Medulla oblongata (tissue), 1 donor: ENCODE measurements around the gene SNAPC4.
"Not testable (repeated sequence)": the region's sequence is repeated elsewhere in the genome, so short reads cannot be mapped to it uniquely, and the experiment has no call there.

ENCODE experiments used
- DNase-seq: peaks from one replicate; pipeline ENCODE4 v3.0.0-alpha.2; 2015; ENCODE audit errors: extremely low spot score

The SNAPC4 gene

GRCh38 chr9:136410500-136411287 is 10.7 kb upstream of the SNAPC4 start, which contains the start of the genes ENTR1 and PMPCA:
ENTR1 (minus strand) TSS chr9:136410614; CDS start chr9:136410397, 217 bp downstream.
PMPCA (plus strand) TSS chr9:136410658; CDS start chr9:136410669, 11 bp downstream.
- peak; percentile 93 for DNase-seq

- peak; percentile 32 for DNase-seq
Observed at GRCh38 chr9:136409557-136410455, 9.8 kb upstream of the SNAPC4 start.

- no peak for DNase-seq
Observed at GRCh38 chr9:136407911-136408310, 7.9 kb upstream of the SNAPC4 start.

DNA sequence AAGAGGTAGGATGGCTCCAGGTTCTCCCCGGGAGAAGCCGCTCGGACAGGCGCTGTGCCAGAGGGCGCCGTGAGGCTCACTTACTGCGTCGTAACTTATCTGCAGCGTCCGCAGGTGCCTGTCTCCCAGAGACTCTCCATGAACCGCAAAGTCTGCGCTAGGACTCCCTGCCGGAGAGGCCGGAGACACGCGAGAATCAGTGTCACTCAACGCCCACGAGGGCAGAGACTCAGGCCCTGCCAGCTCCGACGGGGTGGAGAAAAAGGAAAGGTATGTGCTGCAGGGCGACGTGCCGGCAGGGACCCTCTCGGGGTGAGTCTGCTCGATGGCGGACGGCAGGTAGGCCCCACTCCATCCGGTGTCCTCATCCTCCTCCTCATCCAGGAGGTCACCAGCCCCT is 7.1 kb upstream of the SNAPC4 start:
- not testable (repeated sequence) for DNase-seq

DNA sequence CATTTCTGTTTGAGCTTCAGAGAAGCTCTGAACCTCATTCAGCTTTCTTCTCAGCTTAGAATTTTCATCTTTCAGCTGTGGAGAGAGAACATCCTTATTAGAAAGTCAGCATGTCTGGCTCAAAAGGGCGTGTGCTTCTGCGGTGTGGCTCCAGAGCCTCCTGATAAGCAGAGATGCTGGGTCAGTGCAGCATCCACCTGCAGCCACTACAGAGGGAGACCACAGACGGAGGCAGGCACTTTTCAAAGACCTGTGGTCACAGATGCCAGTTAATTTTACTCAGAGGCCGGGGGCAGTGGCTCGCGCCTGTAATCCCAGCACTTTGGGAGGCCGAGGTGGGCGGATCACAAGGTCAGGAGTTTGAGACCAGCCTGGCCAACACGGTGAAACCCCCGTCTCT is 5.9 kb upstream of the SNAPC4 start:
- DNase-seq: not testable (repeated sequence)

DNA sequence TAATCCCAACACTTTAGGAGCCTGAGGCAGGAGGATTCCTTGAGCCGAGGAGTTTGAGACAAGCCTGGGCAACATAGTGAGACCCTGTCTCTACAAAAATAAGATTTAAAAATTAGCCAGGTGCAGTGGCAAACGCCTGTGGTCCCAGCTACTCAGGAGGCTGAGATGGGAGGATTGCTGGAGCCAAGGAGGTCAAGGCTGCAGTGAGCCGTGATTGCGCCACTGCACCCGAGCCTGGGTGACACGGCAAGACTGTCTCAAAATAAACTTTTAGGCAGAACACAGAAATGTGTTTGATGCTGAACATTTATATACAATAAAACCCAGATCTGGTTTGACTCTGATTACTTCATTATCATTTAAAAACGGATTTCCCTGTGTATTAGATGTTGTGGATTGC is 5.5 kb upstream of the SNAPC4 start:
- no peak for DNase-seq

DNA sequence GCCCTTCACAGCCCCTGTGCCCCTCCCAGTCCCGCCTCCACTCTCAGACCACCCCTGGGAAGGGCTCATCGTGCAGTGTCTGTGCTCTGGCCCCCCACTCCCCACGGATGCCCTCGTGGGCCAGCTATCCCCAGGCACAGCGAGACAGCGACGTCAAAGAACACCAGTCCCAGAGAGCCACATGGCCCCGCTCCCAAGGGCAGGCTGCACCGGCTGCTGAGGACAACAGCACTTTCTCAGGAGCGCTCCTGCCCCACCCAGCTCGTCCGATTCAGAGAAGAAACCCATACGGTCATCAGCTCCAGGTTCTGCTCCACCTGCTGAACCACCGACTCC is 4.8 kb upstream of the SNAPC4 start:
- no peak for DNase-seq

DNA sequence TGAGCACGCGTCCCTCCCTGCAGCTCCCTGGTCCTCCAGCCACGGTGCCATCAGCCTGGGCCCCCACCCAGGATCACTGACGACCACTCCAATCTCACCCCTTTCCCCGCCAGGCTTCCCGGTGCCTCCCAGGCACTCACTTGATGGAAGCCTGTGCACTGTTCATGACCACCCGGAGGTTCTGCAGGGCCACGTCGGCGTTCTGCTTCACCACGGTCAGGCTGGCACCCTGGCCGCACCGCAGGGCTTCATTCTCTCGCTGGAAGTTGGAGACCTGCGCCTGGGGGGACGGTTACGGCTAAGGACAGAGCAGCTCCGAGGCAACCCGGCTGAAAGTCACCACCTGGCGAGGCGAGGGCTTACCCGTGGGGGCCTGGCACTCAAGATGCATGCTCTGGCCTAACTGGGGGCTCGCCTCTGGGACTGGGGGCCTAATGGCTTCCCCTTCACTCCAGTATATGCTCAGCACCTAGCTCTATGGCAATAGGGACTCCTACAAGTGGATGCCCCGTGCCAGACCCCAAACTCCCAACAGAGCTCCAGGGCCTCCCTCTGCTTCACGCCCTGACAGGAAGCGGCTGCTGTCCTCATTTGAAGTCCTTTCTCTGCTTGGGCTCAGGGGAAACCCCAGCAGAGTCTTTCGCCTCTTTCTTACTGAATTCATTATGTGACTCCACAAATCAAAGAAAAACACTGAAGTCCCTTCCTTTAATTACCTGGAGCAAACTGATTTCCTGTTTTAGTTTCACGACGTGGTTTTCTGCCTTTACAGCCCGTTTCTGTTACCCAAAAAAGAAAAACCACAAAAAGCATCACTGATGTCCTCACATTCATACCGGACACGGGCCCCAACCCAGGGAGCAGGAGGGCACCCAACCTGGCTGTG is 4.2 kb upstream of the SNAPC4 start:
- no peak for DNase-seq

- no peak for DNase-seq
Observed at GRCh38 chr9:136403538-136403914, 3.6 kb upstream of the SNAPC4 start.

DNA sequence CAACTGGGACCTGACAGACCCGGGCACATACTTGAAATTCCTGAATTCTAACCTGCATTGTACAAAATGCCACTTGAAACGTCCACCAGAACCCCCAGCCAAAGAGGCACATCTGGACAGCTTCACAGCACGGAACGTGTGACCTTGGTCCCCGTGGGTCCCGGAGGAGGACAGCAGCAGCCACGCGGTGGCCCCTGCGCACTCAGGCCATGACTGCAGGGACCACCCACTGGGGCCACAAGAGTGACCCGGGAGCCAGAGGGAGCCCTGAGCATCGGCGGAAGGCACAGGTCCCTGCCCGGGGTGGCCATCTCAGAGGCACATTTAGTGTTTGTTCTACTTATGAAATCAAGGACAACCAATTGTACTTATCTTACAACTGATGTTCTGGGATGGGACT is 2.1 kb upstream of the SNAPC4 start:
- no peak for DNase-seq

DNA sequence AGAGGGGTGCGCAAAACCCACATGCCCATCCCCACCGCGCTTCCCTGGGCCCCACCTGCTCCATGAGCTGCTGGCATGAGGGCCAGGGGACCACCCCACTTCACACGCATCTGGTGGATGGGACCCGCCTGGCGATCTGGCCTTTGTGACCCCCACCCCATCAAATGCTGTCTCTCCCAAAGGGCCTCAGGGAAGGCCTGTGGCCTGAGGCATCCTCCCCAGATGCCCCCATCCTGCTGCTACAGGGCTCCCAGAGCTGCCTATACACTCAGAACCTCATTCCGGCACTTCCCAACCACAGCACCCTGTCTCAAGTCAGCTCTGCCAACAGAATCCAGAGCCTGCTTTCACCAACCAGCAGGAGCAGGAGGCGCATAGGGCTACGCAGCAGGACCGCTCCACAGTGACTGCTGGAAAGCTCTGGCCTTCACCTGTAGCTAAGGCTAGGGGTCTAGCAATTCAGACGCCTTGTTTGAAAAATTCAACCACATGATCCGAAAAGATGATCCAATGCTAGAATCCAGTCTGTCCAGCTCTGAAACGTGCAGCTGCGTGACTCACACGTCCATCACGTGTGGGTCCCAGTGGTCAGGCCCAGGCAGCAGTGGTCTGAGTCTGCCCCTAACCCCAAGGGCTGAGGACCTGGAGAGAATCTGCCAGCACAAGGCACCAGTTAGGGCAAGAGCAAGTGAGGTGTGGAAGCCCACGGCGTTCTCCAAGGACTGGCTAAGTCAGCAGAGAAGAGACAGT is 1.4 kb upstream of the SNAPC4 start:
- DNase-seq: no peak

- no peak for DNase-seq
Observed at GRCh38 chr9:136399176-136400037, 563 bp downstream of the SNAPC4 start.

GRCh38 chr9:136398286-136398685 is 1.7 kb downstream of the SNAPC4 start:
- no peak for DNase-seq

DNA sequence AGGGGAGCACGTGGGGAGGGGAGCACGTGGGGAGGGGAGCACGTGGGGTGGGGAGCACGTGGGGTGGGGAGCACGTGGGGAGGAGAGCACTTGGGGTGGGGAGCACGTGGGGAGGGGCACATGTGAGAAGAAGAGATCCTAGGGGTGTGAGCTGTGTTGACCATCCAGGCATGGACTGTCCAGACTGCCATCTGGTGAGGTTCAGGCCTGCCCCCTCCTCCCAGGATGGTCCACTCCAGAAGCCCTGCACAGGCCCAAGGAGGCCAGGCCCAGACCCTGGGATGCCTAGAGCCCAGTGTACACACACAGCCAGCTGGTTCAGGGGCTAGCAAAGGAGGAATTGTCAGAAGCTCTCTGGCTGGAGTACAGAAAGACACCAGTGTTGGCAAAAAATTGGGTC is 2.3 kb downstream of the SNAPC4 start:
- DNase-seq: no peak

GRCh38 chr9:136396219-136396515 is 3.8 kb downstream of the SNAPC4 start:
- no peak for DNase-seq

DNA sequence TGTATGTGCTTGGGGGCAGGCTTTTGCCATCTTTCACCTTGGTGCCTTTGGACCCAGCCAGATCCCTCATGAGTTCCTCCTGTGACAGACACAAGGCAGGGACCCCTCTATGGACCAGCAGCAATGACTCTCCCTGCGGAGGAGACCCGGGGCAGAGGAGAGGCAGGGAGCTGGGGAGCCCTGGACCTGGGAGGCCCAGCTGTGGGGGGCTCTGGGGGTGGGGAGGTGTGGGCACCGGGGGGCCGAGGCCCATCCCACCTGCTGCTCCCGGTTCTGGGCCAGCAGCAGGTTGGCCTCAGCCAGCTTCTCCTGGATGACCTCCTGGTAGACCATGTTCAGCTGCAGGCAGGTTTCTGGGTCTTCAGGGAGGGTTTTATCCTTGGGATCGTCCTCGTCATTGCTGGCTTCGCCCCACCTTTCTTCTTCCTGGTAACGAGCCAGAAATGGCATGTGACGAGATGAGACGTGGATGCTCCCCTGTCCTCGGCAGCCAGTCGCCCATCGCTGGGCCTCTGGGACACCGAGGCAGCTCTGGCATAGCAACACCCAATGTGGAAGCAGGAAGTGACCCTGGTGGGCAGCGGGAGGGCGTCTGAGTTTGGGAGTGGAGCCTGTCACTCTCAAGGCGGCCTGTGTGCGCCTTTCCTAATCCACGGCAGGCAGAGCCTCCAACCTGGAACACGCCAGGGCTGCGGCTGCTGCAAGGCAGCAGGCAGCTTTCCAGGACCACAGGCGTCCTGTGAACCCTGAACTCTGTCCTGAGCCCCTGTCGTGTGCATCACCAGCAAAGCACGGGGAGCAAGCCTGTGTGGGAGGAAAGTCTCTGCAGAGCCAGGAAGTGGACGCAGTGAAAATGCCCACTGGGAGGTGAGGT is 4.4 kb downstream of the SNAPC4 start:
- no peak for DNase-seq

- DNase-seq: no peak
Observed at GRCh38 chr9:136395020-136395340, 5.0 kb downstream of the SNAPC4 start.

DNA sequence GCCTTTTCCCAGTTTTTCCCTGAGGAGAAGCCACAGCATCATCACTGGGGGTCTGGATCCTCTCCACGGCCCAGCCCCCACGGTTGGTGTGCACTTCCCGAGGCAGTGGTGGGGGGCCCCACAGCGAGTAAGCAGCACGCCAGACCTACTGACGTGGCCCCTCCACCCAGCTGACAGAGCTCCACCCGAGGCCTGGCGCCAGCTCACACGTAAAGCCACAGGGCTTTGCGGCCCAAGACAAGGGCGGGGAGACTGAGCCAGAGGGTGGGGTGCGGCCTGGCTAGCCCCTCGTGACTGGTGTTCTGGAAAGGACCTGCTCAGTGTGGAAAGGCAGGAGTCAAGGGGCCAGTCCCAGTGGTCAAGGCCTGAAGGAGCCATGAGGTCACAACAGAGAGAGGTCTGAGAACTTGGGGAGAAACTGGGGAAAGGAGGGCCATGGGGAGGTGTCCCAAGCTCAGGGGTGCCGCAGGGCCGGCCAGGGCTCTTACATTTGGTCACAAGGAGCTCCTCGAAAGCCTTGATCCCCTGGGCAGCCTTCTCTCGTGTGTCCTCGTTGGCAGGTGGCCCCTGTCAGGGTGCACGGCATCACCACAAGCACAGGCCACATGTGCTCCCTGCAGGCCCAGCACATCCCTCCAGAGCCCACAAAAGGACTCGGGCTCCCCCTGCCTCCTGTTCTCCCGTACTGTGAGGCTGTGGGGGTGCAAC is 5.5 kb downstream of the SNAPC4 start:
- DNase-seq: no peak

- no peak for DNase-seq
Observed at GRCh38 chr9:136393531-136393930, 6.4 kb downstream of the SNAPC4 start.
